WI38 (cell line): Measurements from ENCODE around the gene TMEM161B.

Experiments
- H3K4me3 ChIP-seq: 2 replicates; pipeline ENCODE4 v1.5.1; 2011; ENCODE audit warnings: low read depth, mild to moderate bottlenecking, control low read depth, low read length
- CTCF ChIP-seq: IDR thresholded peaks from 2 replicates; pipeline ENCODE4 v1.5.1; 2012; ENCODE audit warnings: low read depth, mild to moderate bottlenecking, control low read depth, low read length

The TMEM161B gene

GRCh38 chr5:88262116-88262515 is 6.5 kb downstream of the TMEM161B start:
- H3K4me3 ChIP-seq: no peak overlapping the region
- no peak for TF ChIP-seq CTCF

DNA sequence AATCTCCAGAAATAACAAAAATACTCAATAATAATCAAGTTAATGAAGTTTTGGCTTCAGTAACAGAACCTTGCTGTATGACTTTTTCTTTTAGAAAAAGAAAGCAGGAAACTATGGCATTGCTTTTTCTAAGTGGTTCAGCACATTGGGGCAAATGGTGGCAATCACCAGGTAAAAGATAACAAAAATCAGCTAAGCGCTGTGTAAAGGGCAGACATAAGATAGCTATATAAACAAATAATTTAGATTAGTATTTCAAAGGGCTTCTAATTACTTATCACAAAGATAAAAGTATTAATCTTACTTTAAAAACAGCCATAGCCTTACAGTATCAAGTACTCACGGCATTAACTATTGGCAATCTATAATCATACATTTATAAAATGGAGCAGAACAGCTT is 10.0 kb downstream of the TMEM161B start:
- TF ChIP-seq CTCF: no peak
- H3K4me3 ChIP-seq: no peak overlapping the region

- H3K4me3 ChIP-seq: no peak overlapping the region
- no peak for TF ChIP-seq CTCF
Observed at GRCh38 chr5:88256872-88257271, 11.8 kb downstream of the TMEM161B start.

GRCh38 chr5:88256037-88256436 is 12.6 kb downstream of the TMEM161B start:
- TF ChIP-seq CTCF: no peak
- H3K4me3 ChIP-seq: no peak overlapping the region

DNA sequence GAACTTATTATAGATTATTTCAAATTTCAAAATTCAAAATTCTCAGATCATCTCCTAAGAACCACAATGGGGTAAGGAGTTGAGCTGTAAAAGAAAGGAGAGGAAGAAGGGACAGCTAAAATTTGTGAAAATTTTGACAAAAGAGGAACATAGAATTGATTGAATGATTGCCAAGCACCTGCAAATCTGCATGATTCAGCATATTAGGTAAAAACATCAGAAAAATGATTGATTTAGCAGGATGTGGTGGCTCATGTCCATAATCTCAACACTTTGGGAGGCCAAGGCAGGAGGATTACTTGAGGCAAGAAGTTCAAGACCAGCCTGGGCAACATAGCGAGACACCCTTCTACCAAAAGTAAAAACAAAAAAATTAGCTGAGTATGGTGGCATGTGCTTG is 14.3 kb downstream of the TMEM161B start:
- no peak overlapping the region for H3K4me3 ChIP-seq
- no peak for TF ChIP-seq CTCF

DNA sequence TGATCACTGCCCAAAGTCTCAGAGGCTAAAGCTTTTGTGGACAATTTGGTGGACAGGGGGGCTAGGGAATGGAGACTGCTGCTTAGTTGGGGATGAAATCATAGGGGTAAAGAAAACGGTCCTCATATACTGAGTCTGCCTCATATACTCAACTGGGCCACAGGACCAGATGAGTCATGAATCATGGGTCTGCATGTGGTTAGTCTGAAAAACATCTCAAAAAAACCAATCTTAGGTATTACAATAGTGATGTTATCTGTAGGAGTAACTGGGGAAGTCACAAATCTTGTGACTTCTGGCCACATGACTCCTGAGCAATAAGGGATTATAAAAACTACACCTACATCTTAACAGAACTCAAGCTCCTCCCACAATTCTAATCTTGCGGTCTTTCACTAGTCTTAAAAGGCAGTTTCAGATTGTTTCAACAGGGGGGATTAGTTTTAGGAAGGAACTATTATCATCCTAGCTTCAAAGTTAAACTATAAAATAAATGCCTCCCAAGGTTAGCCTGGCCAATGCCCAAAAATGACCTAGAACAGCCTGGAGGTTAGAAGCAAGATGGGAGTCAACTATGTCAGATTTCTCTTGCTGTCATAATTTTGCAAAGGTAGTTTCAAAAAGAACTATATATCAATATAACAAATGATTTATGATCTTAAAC is 17.5 kb downstream of the TMEM161B start:
- H3K4me3 ChIP-seq: no peak overlapping the region
- no peak for TF ChIP-seq CTCF

DNA sequence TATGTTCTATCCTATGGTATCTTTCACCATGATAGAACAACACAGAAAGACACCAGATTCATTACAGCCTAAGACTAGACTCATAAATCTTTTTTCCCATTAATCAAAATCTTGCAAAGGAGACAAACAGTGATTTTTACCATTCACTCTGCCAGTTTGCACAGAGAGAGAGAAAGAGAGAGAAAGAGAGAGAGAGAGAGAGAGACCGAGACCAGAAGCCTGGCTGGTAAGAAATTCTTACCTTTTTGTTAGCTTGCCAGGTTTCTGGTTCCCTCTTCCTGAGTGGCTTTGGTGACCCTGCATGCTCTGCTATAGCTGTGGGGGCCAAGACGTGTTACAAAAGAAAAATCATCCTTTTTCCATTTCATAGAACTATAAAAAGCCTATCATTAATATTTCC is 18.6 kb downstream of the TMEM161B start:
- no peak for TF ChIP-seq CTCF
- H3K4me3 ChIP-seq: no peak overlapping the region
